IPS DF 6.9 (cell line): Measurements from ENCODE around the gene SORCS2.

ENCODE experiments used
- DNase-seq: peaks from one replicate; pipeline ENCODE4 v3.0.0-alpha.2; 2013; ENCODE audit warnings: low read depth, low spot score
- H3K27ac ChIP-seq: one replicate; pipeline ENCODE4 v1.5.1; 2013; ENCODE audit warnings: low read length, control low read depth
- H3K27me3 ChIP-seq: 2 replicates; pipeline ENCODE4 v1.6.1; 2013; ENCODE audit warnings: mild to moderate bottlenecking, low read length; ENCODE audit not compliant: control insufficient read depth, insufficient read depth
- H3K36me3 ChIP-seq: 2 replicates; pipeline ENCODE4 v1.6.1; 2013; ENCODE audit warnings: low read length; ENCODE audit not compliant: control insufficient read depth, insufficient read depth
- H3K4me1 ChIP-seq: 2 replicates; pipeline ENCODE4 v1.6.1; 2013; ENCODE audit warnings: low read length; ENCODE audit not compliant: control insufficient read depth, insufficient read depth
- H3K4me3 ChIP-seq: 2 replicates; pipeline ENCODE4 v1.5.1; 2013; ENCODE audit warnings: mild to moderate bottlenecking, low read length
- H3K9me3 ChIP-seq: 2 replicates; pipeline ENCODE4 v1.6.1; 2013; ENCODE audit warnings: low read length, inconsistent platforms; ENCODE audit not compliant: control insufficient read depth, insufficient read depth
- WGBS: extraction: QIAGEN DNeasy Blood & Tissue Kit; methylation state at CpG from one replicate; pipeline ENCODE4 v1.1.7; 2013; ENCODE audit warnings: mixed read lengths, missing lambda C conversion rate; ENCODE audit not compliant: insufficient read length, insufficient coverage; 5-methylcytosine and 5-hydroxymethylcytosine counted together

Gene SORCS2

DNA sequence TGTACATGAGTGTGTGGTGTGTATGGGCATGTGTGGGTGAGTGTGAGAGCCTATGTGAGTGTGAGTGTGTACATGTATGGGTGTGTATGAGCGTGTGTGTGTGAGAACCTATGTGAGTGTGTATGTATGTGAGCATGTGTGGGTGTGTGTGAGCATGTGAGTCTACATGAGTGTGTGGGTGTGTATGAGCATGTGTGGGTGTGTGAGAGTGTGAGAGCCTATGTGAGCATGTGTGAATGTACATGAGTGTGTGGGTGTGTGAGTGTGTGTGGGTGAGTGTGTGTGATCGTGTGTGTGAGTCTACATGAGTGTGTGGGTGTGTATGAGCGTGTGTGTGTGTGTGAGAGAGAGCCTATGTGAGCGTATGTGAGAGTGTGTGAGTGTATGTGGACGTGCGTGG is 447.8 kb downstream of the SORCS2 start:
- H3K27ac ChIP-seq, result no peak overlapping the region
- DNase-seq, result no peak
- WGBS, result 100% methylated on average over 5 of the region's 6 CpGs
- H3K4me1 ChIP-seq, result no peaks in the 10 kb centered on the region; the same call in 1 of the 2 replicates
- H3K27me3 ChIP-seq, result no peaks in the 10 kb centered on the region
- no peaks in the 10 kb centered on the region for H3K36me3 ChIP-seq
- no peaks in the 10 kb centered on the region for H3K9me3 ChIP-seq
- no peak overlapping the region for H3K4me3 ChIP-seq

GRCh38 chr4:7641712-7642111 is 449.4 kb downstream of the SORCS2 start:
- no peak overlapping the region for H3K4me3 ChIP-seq
- DNase-seq, result no peak
- H3K27ac ChIP-seq, result no peak overlapping the region
- no peaks in the 10 kb centered on the region for H3K27me3 ChIP-seq
- H3K4me1 ChIP-seq, result no peaks in the 10 kb centered on the region; the same call in 1 of the 2 replicates
- no peaks in the 10 kb centered on the region for H3K36me3 ChIP-seq
- no peaks in the 10 kb centered on the region for H3K9me3 ChIP-seq

- Histone ChIP-seq H3K27me3 (no peaks in the 10 kb centered on the region), H3K27ac (no peak overlapping the region), H3K36me3 (no peaks in the 10 kb centered on the region), H3K4me1 (no peaks in the 10 kb centered on the region; the same call in 1 of the 2 replicates), H3K4me3 (no peak overlapping the region), H3K9me3 (no peaks in the 10 kb centered on the region)
- DNase-seq, result no peak
- no CpG with 5 or more reads among the region's 9 CpGs for WGBS
Observed at GRCh38 chr4:7642741-7643458, 450.6 kb downstream of the SORCS2 start.

- H3K4me1 ChIP-seq, result no peaks in the 10 kb centered on the region
- WGBS, result no CpG with 5 or more reads among the region's 1 CpG
Observed at GRCh38 chr4:7645158-7645557, 452.8 kb downstream of the SORCS2 start.

DNA sequence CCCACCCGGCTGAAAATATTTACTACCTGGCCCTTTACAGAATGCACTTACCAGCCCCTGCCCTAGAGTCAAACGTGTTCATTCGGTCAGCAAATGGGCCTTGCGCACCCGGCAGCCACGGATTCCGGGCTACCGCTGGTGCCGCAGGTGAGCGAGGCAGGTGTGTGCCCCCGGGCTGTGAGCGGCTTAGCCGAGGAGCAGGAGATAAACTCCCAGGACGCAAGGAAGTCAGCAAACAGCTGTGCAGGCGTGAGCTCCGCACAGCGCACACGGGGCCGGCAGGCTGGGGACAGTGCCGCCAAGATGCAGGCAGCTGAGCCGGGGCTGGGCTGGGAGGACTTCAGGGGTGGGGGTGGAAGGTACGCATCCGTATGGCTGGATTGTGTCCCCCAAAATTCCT is 453.6 kb downstream of the SORCS2 start:
- H3K27me3 ChIP-seq, result no peaks in the 10 kb centered on the region
- DNase-seq, result no peak
- H3K36me3 ChIP-seq, result no peaks in the 10 kb centered on the region
- H3K9me3 ChIP-seq, result no peaks in the 10 kb centered on the region
- WGBS, result no CpG with 5 or more reads among the region's 23 CpGs
- no peak overlapping the region for H3K27ac ChIP-seq
- peaks cover 2% of the 10 kb centered on the region for H3K4me1 ChIP-seq
- no peak overlapping the region for H3K4me3 ChIP-seq

More at GRCh38 chr4:7645158-7645557, 452.8 kb downstream of the SORCS2 start:
- Histone ChIP-seq H3K36me3 (no peaks in the 10 kb centered on the region), H3K27ac (no peak overlapping the region), H3K4me3 (no peak overlapping the region), H3K27me3 (no peaks in the 10 kb centered on the region), H3K9me3 (no peaks in the 10 kb centered on the region)
- DNase-seq, result no peak

- Histone ChIP-seq H3K36me3 (no peaks in the 10 kb centered on the region), H3K27me3 (no peaks in the 10 kb centered on the region), H3K27ac (no peak overlapping the region), H3K4me1 (peaks cover 5% of the 10 kb centered on the region), H3K9me3 (no peaks in the 10 kb centered on the region), H3K4me3 (no peak overlapping the region)
- DNase-seq, result no peak
- WGBS, result no CpG with 5 or more reads among the region's 18 CpGs
Observed at GRCh38 chr4:7646384-7647061, 454.2 kb downstream of the SORCS2 start.

DNA sequence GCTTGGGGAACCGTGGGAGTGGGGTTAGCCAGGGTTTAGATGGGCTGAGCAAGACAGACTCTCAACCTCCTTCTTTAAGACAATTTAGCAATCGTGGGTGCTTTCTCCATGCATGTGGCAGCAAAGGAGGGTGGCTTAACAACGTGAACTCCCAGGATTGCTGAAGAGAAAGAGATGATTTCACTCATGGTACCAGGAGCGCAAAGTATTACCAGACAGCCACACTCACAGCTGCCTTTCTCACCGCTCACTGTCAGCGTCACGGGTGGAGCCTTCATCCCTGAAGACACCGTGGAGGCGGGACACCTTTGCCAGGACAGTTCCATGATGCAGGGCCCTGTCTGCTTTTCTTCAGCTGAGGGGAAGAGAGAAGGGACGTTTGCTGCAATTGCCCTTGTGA is 454.8 kb downstream of the SORCS2 start:
- no peak for DNase-seq
- no CpG with 5 or more reads among the region's 10 CpGs for WGBS
- Histone ChIP-seq H3K27ac (no peak overlapping the region), H3K4me1 (peaks cover 7% of the 10 kb centered on the region), H3K4me3 (no peak overlapping the region), H3K27me3 (no peaks in the 10 kb centered on the region), H3K9me3 (no peaks in the 10 kb centered on the region), H3K36me3 (no peaks in the 10 kb centered on the region)

DNA sequence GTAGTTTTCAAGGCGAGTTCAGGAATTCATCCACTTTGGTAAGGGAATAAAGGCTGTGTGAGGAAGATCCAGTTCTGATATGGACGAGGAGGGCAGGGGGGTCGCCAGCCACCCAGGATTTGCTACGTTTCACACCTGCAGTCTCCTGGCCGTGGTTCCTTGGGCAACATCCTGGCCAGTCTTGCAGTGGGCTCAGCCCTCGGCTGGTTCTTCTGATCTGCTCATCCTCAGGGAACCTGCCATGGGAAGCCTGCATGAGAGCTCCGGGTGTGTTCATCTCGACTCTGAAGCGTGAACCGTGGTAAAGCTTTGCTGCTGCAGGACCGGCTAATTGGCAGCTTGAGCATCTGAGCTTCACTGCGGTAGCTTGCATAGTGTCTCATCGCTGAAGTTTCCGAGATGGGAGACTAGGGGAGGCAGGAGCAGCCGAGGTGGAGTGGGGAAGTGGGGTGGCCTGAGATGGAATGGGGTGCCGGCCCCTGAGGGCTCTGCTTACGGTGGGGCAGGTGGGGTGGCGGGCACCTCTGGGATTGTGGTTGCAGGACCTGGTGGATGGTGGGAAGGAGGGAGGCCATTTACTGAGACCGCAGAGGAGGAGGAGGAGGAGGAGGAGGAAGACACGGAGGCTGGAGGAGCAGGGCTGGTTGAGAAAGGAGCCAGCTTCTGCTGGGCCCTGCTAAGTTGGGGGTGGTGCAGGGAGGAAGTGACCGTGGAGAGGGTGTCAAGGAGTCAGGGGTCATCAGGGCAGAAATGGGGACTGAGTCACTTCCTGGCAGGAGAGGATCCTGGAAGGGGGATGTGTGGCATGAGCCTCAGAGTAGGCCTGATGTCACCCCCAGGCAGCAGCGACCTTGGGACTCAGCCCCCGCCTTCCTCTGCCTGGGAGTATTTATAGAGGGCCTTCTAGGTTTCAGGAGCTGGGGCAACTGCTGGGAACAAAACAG is 455.5 kb downstream of the SORCS2 start:
- H3K4me1 ChIP-seq, result peaks cover 7% of the 10 kb centered on the region
- no peaks in the 10 kb centered on the region for H3K36me3 ChIP-seq
- no peaks in the 10 kb centered on the region for H3K27me3 ChIP-seq
- no peak overlapping the region for H3K27ac ChIP-seq
- no peak overlapping the region for H3K4me3 ChIP-seq
- H3K9me3 ChIP-seq, result no peaks in the 10 kb centered on the region
- no peak for DNase-seq
- WGBS, result no CpG with 5 or more reads among the region's 23 CpGs

GRCh38 chr4:7648544-7649395 is 456.4 kb downstream of the SORCS2 start:
- Histone ChIP-seq H3K27ac (no peak overlapping the region), H3K36me3 (no peaks in the 10 kb centered on the region), H3K9me3 (no peaks in the 10 kb centered on the region), H3K4me1 (peaks cover 7% of the 10 kb centered on the region), H3K27me3 (no peaks in the 10 kb centered on the region), H3K4me3 (no peak overlapping the region)
- WGBS, result no CpG with 5 or more reads among the region's 23 CpGs
- no peak for DNase-seq

- DNase-seq, result no peak
- no peaks in the 10 kb centered on the region for H3K27me3 ChIP-seq
- no peak overlapping the region for H3K27ac ChIP-seq
- H3K4me1 ChIP-seq, result peaks cover 7% of the 10 kb centered on the region
- no CpG with 5 or more reads among the region's 5 CpGs for WGBS
- H3K4me3 ChIP-seq, result no peak overlapping the region
- no peaks in the 10 kb centered on the region for H3K9me3 ChIP-seq
- no peaks in the 10 kb centered on the region for H3K36me3 ChIP-seq
Observed at GRCh38 chr4:7649411-7649740, 457.0 kb downstream of the SORCS2 start.
